ENCODE results near the gene PLEKHG7. TPM values are rescaled to one million over a fixed set of nuclear protein-coding genes. Genes with fewer than 3 reads are reported as not detected.

The PLEKHG7 gene
- total RNA-seq, 1 experiment from 2014 or later: not detected

GRCh38 chr12:92794814-92795213, 92.0 kb downstream of the PLEKHG7 start:
- DNase-seq (ENCODE audit: low read depth): no peak

- no peak for DNase-seq (ENCODE audit: low read depth)
These were observed 93.9 kb downstream of the PLEKHG7 start for GRCh38 chr12:92796650-92797049.

GRCh38 chr12:92802906-92803305, 100.1 kb downstream of the PLEKHG7 start:
- no peak for DNase-seq (ENCODE audit: low read depth)

GRCh38 chr12:92803903-92804302, 101.1 kb downstream of the PLEKHG7 start:
- DNase-seq (ENCODE audit: low read depth): no peak

GRCh38 chr12:92810370-92810769, 107.6 kb downstream of the PLEKHG7 start:
- DNase-seq (ENCODE audit: low read depth): no peak

GRCh38 chr12:92814584-92814983, 111.8 kb downstream of the PLEKHG7 start:
- DNase-seq (ENCODE audit: low read depth): no peak

GRCh38 chr12:92821142-92821541, 118.4 kb downstream of the PLEKHG7 start:
- DNase-seq (ENCODE audit: low read depth): no peak

Other genes starting within 250 kb of the PLEKHG7 start
- 9.0 and 12.1 TPM in 2 replicates for gene EEA1, start 226.3 kb downstream of the PLEKHG7 start, total RNA-seq (2014; rRNA removed; shearing (Covaris generic))

Data from HT1080 (cell line).